MM.1S (cell line): ENCODE results near the gene CDK5RAP2.

Source experiments
- EZH2 ChIP-seq: fragments of 300-600 bp; sonication (generic); optimal IDR thresholded peaks from 2 replicates; pipeline ENCODE3; 2017; ENCODE audit warnings: low read depth, mild to moderate bottlenecking, antibody characterized with exemption, low read length, mixed read lengths
- TF ChIP-seq, protein P1 (sequence below): fragments of 300-600 bp; sonication (generic); IDR thresholded peaks from 2 replicates; pipeline ENCODE4 v1.5.1; 2016; ENCODE audit warnings: antibody characterized with exemption, low read length, mixed read lengths

DNA sequence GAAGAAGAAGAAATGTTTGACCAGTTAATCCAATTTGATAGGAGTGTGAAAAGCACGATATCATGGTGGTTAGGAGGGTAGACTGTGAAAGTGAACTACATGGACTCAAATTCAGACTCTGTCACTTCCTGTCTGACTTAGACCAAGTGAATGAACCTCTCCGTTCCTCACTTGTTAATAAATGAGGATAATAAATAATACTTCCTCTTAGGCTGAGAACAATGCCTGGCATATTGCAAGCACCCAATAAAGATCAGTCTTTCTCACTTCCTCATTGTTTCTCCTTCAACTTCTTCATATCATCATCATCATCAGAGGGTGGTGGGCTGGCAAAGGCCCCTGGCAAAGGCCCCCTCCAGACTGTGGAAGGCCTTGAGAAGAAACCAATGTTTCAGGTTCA is 148.7 kb downstream of the CDK5RAP2 start:
- TF ChIP-seq, protein P1, sequence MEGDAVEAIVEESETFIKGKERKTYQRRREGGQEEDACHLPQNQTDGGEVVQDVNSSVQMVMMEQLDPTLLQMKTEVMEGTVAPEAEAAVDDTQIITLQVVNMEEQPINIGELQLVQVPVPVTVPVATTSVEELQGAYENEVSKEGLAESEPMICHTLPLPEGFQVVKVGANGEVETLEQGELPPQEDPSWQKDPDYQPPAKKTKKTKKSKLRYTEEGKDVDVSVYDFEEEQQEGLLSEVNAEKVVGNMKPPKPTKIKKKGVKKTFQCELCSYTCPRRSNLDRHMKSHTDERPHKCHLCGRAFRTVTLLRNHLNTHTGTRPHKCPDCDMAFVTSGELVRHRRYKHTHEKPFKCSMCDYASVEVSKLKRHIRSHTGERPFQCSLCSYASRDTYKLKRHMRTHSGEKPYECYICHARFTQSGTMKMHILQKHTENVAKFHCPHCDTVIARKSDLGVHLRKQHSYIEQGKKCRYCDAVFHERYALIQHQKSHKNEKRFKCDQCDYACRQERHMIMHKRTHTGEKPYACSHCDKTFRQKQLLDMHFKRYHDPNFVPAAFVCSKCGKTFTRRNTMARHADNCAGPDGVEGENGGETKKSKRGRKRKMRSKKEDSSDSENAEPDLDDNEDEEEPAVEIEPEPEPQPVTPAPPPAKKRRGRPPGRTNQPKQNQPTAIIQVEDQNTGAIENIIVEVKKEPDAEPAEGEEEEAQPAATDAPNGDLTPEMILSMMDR: no peak
- TF ChIP-seq EZH2: no peak
